NCI-H1417 (cell line): Measurements from ENCODE around the gene FABP2.
"Not testable (repeated sequence)": the region's sequence is repeated elsewhere in the genome, so short reads cannot be mapped to it uniquely, and the experiment has no call there.

Experiments used
- DNase-seq, 3 experiments: peaks; one replicate each; lab custom pipeline; 2025; lab: John Stamatoyannopoulos, UW

The FABP2 gene

GRCh38 chr4:119310826-119311225, 11.1 kb downstream of the FABP2 start:
- no peak for DNase-seq

- DNase-seq = no peak
These were observed 14.3 kb downstream of the FABP2 start for GRCh38 chr4:119307606-119308005.

DNA sequence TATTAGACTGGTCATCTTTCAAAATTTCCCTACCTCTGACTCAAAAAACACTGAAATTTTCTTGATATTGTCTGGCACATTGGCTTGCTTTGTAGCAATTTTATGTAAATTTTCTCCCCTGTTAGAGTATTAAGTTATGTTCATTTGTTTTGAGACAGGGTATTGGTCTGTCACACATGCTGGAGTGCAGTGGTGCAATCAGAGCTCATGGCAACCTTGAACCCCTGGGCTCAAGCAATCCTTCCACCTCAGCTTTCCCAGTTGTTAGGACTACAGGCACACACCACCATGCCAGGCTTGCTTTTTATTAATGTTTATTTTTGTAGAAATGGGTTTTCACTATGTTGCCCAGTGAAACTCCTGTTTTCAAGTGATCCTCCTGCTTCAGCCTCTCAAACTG, 17.5 kb downstream of the FABP2 start:
- no peak for DNase-seq

DNA sequence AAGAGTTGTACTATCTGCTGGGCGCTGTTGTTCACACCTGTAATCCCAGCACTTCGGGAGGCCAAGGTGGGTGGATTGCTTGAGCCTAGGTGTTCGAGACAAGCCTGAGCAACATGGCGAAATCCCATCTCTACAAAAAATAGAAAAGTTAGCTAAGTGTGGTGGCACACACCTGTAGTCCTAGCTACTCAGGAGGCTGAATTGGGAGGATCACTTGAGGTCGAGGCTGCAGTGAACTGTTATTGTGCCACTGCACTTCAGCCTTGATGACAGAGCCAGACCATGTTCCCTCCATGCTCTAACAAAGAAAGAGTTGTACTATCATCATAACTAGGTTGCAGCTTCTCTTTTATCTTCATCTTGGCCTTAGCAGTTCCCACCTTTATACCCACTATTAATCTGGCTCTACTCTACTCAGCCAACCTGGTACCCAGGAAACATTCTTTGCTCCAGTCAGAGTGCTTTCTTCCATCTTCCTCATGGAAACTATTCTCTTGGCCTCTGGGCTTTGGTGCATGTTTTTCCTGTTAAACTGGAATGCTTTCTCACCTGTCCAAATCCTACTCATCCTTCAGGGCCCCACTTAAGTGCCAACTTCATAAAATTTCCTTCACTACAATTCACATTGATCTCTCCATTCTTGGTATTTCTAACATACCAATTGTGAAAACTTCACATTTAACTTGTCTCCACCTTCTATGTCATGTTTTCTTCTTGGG, 18.2 kb downstream of the FABP2 start:
- DNase-seq = no peak

DNA sequence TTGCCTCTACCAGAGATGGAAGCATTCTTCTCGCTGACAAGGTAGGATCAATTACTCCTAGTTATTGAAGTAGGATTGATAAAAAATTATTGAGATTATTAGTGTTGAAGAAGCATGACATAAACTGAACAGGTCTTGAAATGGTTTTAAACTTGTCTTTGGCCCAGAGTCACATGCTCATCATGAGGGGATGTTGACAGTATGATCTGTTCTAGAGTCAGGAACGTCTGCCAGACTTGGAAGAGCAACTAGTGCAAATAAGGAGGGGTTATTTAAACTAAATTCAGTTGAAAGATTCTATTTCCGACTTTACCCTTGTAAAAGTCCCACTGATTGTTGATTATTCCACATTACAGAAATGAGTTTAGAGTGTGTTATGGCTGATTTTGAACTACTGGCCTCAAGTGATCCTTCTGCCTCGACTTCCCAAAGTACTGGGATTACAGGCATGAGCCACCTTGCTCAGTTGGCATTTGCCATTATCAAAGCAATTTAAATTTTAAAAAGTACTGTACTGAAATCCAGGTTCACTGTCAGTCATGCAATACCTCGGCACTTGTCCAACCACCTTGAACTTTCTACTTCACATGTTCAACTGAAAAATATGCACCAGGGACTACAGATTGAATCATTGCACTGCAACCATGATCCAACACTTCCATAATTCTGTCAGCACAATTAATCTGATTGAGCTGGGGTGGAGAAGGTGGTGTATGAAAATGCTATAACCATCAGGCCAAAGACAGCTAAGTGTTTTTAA, 19.7 kb downstream of the FABP2 start:
- DNase-seq = no peak

- no peak for DNase-seq
These were observed 21.6 kb downstream of the FABP2 start for GRCh38 chr4:119300101-119300978.

- DNase-seq = no peak
These were observed 22.2 kb downstream of the FABP2 start for GRCh38 chr4:119299741-119300100.

DNA sequence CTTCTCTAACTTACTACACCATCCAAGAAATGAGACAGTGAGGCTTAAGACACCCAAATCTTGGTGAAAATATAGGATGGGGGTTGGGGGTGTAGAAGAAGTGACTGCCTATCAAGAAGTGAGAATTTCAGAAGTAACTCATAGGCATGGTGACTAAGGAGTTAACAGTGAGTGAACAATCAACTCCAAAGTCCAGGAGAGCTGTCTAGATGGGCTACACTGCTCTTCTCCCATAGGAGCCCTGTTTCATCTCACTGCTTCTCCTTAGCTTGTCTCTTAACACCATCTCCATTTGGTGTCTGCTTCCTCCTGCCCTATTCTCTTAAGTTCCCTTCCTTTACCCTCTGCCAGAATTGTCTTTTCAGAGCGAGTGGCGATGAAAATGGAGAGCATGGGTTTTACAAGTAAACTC, 22.7 kb downstream of the FABP2 start:
- DNase-seq = no peak

DNA sequence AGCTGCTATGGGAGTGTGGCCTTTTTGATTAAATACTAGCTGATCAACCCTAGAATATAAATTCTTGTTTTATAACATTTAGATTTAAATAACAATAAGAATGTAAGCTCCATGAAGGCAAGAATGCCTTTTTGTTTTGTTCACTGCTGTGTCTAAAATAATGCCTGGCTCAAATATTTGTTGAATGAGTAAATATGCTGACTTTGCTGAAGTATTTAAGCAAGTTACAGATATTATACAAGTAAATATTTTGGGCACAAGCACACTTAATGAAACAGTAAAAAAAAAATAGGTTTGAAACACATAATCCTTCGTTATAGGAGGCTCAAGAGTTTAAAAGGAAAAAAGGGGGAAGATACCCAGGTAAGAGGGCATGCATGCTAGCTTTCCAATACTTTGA, 24.1 kb downstream of the FABP2 start:
- no peak for DNase-seq

- no peak for DNase-seq
These were observed 25.6 kb downstream of the FABP2 start for GRCh38 chr4:119296356-119296755.

DNA sequence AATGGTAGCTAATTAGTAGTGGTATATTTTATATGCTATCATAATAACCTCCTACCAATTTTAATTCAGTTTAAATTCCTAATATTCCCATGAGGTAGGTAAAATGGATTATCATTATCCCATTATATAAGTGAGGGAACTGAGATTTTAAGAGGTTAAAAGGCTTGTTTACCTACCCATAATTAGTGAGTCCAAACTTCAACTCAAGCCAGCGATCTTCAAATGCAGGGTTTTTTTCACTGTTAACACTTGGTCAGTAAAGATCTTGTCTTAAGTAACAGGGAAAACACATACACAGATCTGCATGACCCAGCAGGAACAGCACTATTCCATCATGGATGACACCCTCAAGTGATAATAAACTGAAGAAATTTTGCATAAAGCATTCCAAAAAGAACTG, 31.3 kb downstream of the FABP2 start:
- DNase-seq = no peak

DNA sequence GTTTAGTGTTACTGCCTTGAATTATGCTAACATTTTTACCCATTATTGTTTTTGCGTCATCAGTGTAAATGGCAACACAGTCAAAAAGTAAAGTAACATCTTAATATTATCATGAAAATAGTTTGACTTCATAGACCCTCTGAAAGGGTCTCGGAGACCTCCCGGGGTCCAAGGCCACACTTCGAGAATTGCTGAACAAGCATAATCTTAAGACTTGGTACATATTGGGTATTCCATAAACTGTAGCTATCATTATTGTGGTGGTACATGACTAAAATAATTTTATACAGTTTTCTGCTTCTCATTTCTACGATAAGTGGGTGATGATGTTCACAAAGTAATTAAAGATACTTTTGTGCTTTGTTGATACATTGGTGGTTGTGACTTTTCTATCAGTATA, 32.6 kb downstream of the FABP2 start:
- no peak for DNase-seq

DNA sequence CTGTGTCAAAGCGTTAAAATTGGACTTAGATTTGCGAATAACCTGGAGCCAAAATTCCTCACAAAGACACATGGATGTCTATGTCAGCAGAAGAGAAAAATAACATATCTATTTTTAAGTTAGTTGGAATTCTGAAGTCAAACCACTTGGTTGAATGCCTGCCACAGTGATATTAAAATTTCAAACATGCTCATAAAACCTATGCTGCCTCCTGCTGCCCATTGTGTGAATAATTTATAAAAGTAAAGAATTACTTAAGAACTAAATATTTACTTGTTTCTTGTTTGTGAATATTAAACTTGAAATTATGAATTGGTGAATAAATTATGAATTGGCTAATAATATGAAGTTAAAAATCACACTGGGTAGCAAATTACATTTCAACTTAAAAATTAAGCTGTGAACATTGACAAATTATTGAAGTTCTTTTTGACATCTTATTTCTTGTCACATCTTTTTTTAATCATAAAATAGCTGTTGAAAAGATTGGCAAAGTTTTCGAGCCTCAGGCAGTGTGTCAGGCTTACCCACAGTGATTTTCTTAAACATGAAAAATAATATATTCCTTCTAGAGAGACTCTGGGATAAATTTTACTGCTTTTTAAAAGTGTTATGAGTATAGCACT, 35.4 kb downstream of the FABP2 start:
- DNase-seq = no peak

DNA sequence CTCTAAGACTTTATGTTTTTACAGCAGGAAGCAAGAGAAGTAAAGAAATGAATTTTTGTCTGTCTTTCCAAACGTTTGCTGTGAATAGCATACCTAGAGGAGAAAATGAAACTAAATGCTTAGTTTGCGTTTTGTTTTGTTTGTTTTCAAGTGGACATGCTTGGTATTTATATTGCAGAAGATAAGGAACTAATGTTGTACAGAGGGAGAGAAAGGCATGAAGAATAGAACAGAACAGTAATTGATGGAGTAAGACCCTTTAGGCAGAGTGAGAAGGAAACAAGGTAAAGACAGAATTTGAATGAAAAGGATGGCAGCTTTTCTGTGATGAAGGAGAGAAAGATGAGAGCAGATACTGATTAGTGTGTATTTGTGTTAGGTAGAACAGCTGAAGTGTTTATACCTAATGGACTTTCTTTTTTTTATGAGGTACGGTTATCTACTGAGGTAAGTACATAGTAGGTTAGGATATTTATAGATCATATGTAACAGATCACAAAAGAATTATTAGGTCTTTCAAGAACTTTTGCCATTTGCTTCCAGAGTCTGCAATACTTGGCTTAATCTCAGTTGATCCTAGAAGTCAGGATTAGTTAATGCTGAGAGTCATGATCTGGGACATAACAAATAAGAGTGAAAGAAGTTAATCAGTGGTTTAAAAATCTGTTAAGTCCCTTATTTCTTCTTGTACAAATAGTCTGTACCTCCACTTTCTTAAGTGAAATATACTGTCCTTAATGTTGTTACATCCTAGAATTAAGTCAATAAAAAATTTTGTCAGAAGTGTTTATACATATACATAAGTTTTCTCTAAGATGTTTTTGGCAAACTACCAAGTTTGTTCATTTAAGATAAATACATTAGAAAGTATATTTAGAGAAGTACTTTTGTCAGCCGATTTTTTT, 36.8 kb downstream of the FABP2 start:
- no peak for DNase-seq

GRCh38 chr4:119281393-119281792, 40.5 kb downstream of the FABP2 start:
- DNase-seq = no peak

- DNase-seq = not testable (repeated sequence)
These were observed 42.0 kb downstream of the FABP2 start for GRCh38 chr4:119279945-119280344.

DNA sequence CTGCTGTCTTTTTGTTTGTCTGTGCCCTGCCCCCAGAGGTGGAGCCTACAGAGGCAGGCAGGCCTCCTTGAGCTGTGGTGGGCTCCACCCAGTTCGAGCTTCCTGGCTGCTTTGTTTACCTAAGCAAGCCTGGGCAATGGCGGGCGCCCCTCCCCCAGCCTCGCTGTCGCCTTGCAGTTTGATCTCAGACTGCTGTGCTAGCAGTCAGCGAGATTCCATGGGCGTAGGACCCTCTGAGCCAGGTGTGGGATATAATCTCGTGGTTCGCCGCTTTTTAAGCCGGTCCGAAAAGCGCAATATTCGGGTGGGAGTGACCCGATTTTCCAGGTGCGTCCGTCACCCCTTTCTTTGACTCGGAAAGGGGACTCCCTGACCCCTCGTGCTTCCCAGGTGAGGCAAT, 42.4 kb downstream of the FABP2 start:
- DNase-seq = not testable (repeated sequence)

DNA sequence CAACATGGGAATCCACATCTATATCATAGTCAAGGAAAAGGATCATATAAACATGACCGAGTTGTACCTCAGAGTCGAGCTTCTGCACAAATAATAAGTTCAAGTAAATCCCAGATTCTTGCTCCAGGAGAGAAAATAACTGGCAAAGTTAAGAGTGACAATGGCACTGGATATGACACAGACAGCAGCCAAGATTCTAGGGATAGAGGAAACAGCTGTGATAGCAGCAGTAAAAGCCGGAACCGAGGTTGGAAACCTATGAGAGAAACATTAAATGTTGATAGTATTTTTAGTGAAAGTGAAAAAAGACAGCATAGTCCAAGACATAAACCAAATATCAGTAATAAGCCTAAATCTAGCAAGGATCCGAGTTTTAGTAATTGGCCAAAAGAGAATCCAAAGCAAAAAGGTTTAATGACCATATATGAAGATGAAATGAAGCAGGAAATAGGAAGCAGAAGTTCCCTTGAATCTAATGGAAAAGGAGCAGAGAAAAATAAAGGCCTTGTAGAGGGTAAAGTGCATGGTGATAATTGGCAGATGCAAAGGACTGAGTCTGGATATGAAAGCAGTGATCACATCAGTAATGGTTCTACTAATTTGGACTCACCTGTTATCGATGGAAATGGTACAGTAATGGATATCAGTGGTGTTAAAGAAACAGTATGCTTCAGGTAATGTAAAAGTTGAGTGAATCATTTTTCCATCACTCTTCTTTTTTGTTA, 50.4 kb downstream of the FABP2 start:
- DNase-seq = no peak

GRCh38 chr4:119268466-119268865, 53.5 kb downstream of the FABP2 start:
- peak in 2 of 3 experiments; percentile 6 to 56 for DNase-seq
